Non-pigmented ciliary epithelial cell (primary cell): ENCODE results near the gene DRD1.
"Not testable (repeated sequence)": the region's sequence is repeated elsewhere in the genome, so short reads cannot be mapped to it uniquely, and the experiment has no call there.

ENCODE experiments used
- DNase-seq: peaks from one replicate; pipeline ENCODE4 v3.0.0-alpha.2; 2010; ENCODE audit warnings: low read depth

Gene DRD1

GRCh38 chr5:175424594-175424993, 19.4 kb downstream of the DRD1 start:
- not testable (repeated sequence) for DNase-seq

GRCh38 chr5:175422058-175422457, 21.9 kb downstream of the DRD1 start:
- DNase-seq = no peak

GRCh38 chr5:175420383-175420782, 23.6 kb downstream of the DRD1 start:
- DNase-seq = no peak

- DNase-seq = no peak
These were observed 25.7 kb downstream of the DRD1 start for GRCh38 chr5:175418251-175418650.

GRCh38 chr5:175417384-175417783, 26.6 kb downstream of the DRD1 start:
- no peak for DNase-seq

- DNase-seq = no peak
These were observed 28.7 kb downstream of the DRD1 start for GRCh38 chr5:175415303-175415702.

- no peak for DNase-seq
These were observed 33.1 kb downstream of the DRD1 start for GRCh38 chr5:175410926-175411325.

- no peak for DNase-seq
These were observed 37.7 kb downstream of the DRD1 start for GRCh38 chr5:175406300-175406699.

- not testable (repeated sequence) for DNase-seq
These were observed 46.2 kb downstream of the DRD1 start for GRCh38 chr5:175397590-175398297.

GRCh38 chr5:175395430-175395829, 48.6 kb downstream of the DRD1 start:
- not testable (repeated sequence) for DNase-seq

- no peak for DNase-seq
These were observed 49.4 kb downstream of the DRD1 start for GRCh38 chr5:175394601-175395000.

- DNase-seq = no peak
These were observed 50.1 kb downstream of the DRD1 start for GRCh38 chr5:175393897-175394296.

GRCh38 chr5:175392236-175392635, 51.7 kb downstream of the DRD1 start:
- DNase-seq = no peak

- DNase-seq = no peak
These were observed 53.5 kb downstream of the DRD1 start for GRCh38 chr5:175390352-175391083.
